RWPE2 (cell line): Measurements from ENCODE around the gene PDS5B.
A peak's percentile ranks its signal among the peaks of the same experiment; 100 is the strongest.

Experiments used
- ATAC-seq: fragments of 200-7000 bp; cut with Tn5 transposase; 3 replicates; pipeline ENCODE4 v1.9.1; 2021; ENCODE audit warnings: low read depth
- DNase-seq: peaks from one replicate; pipeline ENCODE4 v3.0.0-alpha.2; 2020; ENCODE audit warnings: low spot score
- H3K27ac ChIP-seq: fragments of 450-650 bp; 2 replicates; pipeline ENCODE4 v1.5.1; 2017; ENCODE audit warnings: mild to moderate bottlenecking; ENCODE audit not compliant: poor library complexity, severe bottlenecking
- H3K27me3 ChIP-seq: fragments of 250-450 bp; sonication (Bioruptor Pico); 2 replicates; pipeline ENCODE4 v1.5.1; 2021; ENCODE audit warnings: mild to moderate bottlenecking, moderate library complexity; ENCODE audit not compliant: insufficient read depth, poor library complexity, severe bottlenecking
- H3K36me3 ChIP-seq: fragments of 250-450 bp; sonication (Bioruptor Pico); 2 replicates; pipeline ENCODE4 v1.5.1; 2020; ENCODE audit warnings: low read depth, mild to moderate bottlenecking, moderate library complexity
- H3K4me1 ChIP-seq: fragments of 250-450 bp; sonication (Bioruptor Pico); 2 replicates; pipeline ENCODE4 v1.5.1; 2021; ENCODE audit warnings: mild to moderate bottlenecking, moderate library complexity; ENCODE audit not compliant: insufficient read depth, poor library complexity, severe bottlenecking
- H3K4me3 ChIP-seq: fragments of 250-450 bp; sonication (Bioruptor Pico); 2 replicates; pipeline ENCODE4 v1.5.1; 2021; ENCODE audit warnings: mild to moderate bottlenecking, moderate library complexity; ENCODE audit not compliant: severe bottlenecking
- H3K9me3 ChIP-seq: fragments of 250-450 bp; sonication (Bioruptor Pico); 2 replicates; pipeline ENCODE4 v1.5.1; 2021; ENCODE audit warnings: mild to moderate bottlenecking, moderate library complexity; ENCODE audit not compliant: severe bottlenecking
- CTCF ChIP-seq: fragments of 450-650 bp; IDR thresholded peaks from one replicate; pipeline ENCODE4 v1.5.1; 2017; ENCODE audit warnings: mild to moderate bottlenecking, moderate library complexity; ENCODE audit not compliant: poor library complexity, severe bottlenecking

PDS5B gene

DNA sequence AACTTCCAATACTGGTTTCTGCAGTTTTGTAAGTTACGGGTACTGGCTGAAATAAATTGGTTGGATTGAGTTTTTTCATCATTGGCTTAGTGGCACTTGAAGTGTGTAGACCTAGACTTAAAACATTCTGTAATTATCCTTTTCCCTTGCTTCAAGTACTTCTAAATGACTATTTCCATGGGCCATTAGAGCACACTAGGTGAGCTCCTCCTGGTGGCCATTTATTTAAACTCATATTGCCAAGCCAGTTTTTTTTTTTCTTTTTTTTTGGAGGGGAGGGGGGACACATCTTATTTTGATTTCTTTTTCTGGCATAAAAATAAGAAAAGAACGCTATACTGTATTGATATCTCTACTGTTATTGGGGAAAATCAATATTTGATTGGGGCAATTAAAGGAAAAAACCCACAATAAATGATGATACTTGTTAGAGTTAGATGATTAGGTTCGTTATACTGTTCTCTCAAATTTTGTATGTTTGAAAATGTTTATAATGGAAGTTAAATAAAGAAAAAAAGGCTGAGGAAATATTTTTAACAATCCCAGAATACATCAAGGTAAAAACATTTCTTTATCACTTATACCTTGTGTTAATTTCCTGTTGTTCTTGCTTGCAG is 82.9 kb downstream of the PDS5B start:
- Histone ChIP-seq H3K36me3 (peaks cover 37% of the 10 kb centered on the region), H3K27me3 (no peaks in the 10 kb centered on the region), H3K4me3 (no peak overlapping the region), H3K27ac (no peak overlapping the region), H3K9me3 (no peaks in the 10 kb centered on the region), H3K4me1 (no peaks in the 10 kb centered on the region)
- ATAC-seq (no peak), DNase-seq (no peak)
- peak; percentile 81 for TF ChIP-seq CTCF

DNA sequence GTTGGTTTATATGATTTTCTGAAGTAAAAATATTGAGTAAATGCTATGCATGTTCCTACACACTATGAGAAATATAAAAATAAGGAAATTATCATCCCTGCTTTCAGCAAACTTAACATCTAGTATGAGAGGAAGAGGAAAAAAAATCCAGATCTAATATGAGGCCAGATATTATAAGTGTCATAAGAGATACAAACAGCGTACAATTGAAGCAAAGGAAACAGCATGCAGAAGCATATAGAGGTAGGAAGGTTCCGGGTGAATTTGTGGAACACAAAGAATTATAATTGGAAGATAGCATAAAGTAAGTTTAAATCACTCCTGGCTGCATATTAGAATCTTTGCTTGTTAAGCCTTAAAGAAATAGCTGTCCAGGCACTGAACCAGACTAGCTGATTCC is 88.3 kb downstream of the PDS5B start:
- Histone ChIP-seq H3K27ac (no peak overlapping the region), H3K4me3 (no peak overlapping the region), H3K27me3 (no peaks in the 10 kb centered on the region), H3K4me1 (no peaks in the 10 kb centered on the region), H3K36me3 (peaks cover 39% of the 10 kb centered on the region), H3K9me3 (no peaks in the 10 kb centered on the region)
- no peak for TF ChIP-seq CTCF
- DNase-seq (no peak), ATAC-seq (no peak)

GRCh38 chr13:32676242-32676641 is 90.0 kb downstream of the PDS5B start:
- no peak for TF ChIP-seq CTCF
- DNase-seq (no peak), ATAC-seq (no peak)
- H3K9me3 ChIP-seq = no peaks in the 10 kb centered on the region
- peaks cover 36% of the 10 kb centered on the region for H3K36me3 ChIP-seq
- no peaks in the 10 kb centered on the region for H3K27me3 ChIP-seq
- H3K27ac ChIP-seq = no peak overlapping the region
- H3K4me3 ChIP-seq = no peak overlapping the region
- H3K4me1 ChIP-seq = no peaks in the 10 kb centered on the region

DNA sequence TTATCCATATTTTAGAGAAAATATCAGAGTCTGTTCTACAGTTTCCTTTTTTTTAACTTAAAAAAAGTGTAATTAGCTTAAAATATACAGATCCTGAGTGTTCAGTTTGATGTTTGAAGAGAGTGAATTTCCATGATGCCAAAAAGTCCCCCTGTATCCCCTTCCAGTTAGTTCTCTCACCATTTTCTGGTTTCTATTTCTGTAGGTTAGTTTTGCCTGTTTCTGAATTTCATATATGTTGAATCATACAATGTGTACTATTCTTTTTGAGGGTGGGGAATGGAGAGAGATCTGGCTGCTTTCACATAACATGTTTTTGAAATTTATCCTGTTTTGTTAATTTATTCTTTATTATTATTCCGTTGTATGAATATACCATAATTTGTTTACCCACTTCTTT is 95.9 kb downstream of the PDS5B start:
- TF ChIP-seq CTCF = no peak
- no peaks in the 10 kb centered on the region for H3K9me3 ChIP-seq
- H3K4me3 ChIP-seq = no peak overlapping the region
- ATAC-seq = no peak
- no peaks in the 10 kb centered on the region for H3K4me1 ChIP-seq
- H3K27ac ChIP-seq = no peak overlapping the region
- no peak for DNase-seq
- no peaks in the 10 kb centered on the region for H3K27me3 ChIP-seq
- peaks cover 32% of the 10 kb centered on the region for H3K36me3 ChIP-seq

- Histone ChIP-seq H3K4me3 (no peak overlapping the region), H3K27me3 (no peaks in the 10 kb centered on the region), H3K9me3 (no peaks in the 10 kb centered on the region), H3K27ac (no peak overlapping the region), H3K4me1 (no peaks in the 10 kb centered on the region), H3K36me3 (peaks cover 36% of the 10 kb centered on the region)
- no peak for ATAC-seq
- TF ChIP-seq CTCF = no peak
- no peak for DNase-seq
Observed at GRCh38 chr13:32682740-32683139, 96.5 kb downstream of the PDS5B start.
